ENCODE results near the gene PTRH2. TPM values are rescaled to one million over a fixed set of nuclear protein-coding genes. Genes with fewer than 3 reads are reported as not detected.

The PTRH2 gene
- total RNA-seq, 2 experiments from 2014 or later, result 41.7 to 54.7 TPM

GRCh38 chr17:59722623-59723022 is 15.4 kb upstream of the PTRH2 start:
- peaks cover 21% of the 10 kb centered on the region for H3K4me1 Mint-ChIP-seq
- DNase-seq (no peak), ATAC-seq (no peak)
- no peaks in the 10 kb centered on the region for H3K9me3 Mint-ChIP-seq (ENCODE audit: low read depth)
- H3K27ac Mint-ChIP-seq, result no peak overlapping the region
- H3K36me3 Mint-ChIP-seq (ENCODE audit: low read depth), result peaks cover 10% of the 10 kb centered on the region
- H3K27me3 Mint-ChIP-seq, result no peaks in the 10 kb centered on the region
- ChIA-PET CTCF (interaction anchor here (0.6 to 0.7 kb wide), 2 partner anchors 8 to 193 kb away, joined by 3 read pairs; no protein-coding TSS in a partner anchor), POLR2A (no interaction called here)
- H3K4me3 Mint-ChIP-seq, result no peak overlapping the region
- intact Hi-C loops (cut with DNase I, micrococcal nuclease), result no loop called here

DNA sequence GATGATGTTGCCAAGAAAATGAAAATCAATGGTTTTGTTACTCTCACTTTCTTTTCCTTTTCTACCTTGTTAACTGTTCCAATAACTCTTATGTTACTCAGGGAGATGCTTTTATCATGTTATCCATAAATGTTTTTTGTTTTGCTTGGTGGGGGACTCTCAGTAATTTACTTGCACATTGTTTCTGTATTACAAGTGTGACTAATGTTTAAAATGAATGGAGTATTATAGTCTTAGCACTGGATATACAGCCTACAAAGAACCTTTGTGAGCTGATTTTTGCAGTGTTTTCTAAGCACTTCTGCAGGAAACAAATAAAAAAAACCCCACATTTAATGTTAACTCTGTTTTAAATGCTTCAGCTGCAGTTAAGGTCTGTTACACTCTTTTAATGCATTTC is 12.3 kb upstream of the PTRH2 start:
- ATAC-seq, result no peak
- POLR2A ChIA-PET, result no interaction called here
- no peak for DNase-seq
- peaks cover 36% of the 10 kb centered on the region for H3K4me1 Mint-ChIP-seq
- H3K36me3 Mint-ChIP-seq (ENCODE audit: low read depth), result peaks cover 16% of the 10 kb centered on the region
- peak overlapping the region; percentile 2 for H3K27ac Mint-ChIP-seq
- intact Hi-C loops (cut with DNase I, micrococcal nuclease), result no loop called here
- no peaks in the 10 kb centered on the region for H3K27me3 Mint-ChIP-seq
- CTCF ChIA-PET, result interaction anchor here (1.2 to 1.3 kb wide), 2 partner anchors 14 to 33 kb away, joined by 3 read pairs; no protein-coding TSS in a partner anchor
- H3K9me3 Mint-ChIP-seq (ENCODE audit: low read depth), result no peaks in the 10 kb centered on the region
- H3K4me3 Mint-ChIP-seq, result no peak overlapping the region

- intact Hi-C loops (cut with DNase I, micrococcal nuclease), result no loop called here
- no peak for ATAC-seq
- Mint-ChIP-seq H3K4me1 (peaks cover 42% of the 10 kb centered on the region), H3K4me3 (no peak overlapping the region), H3K27me3 (no peaks in the 10 kb centered on the region), H3K36me3 (ENCODE audit: low read depth) (peaks cover 18% of the 10 kb centered on the region), H3K9me3 (ENCODE audit: low read depth) (no peaks in the 10 kb centered on the region), H3K27ac (peak overlapping the region; percentile 37)
- CTCF ChIA-PET, result interaction anchor here (0.6 kb wide), 1 partner anchor 197 kb away, joined by 3 read pairs; no protein-coding TSS in a partner anchor
- POLR2A ChIA-PET, result no interaction called here
- no peak for DNase-seq
These were observed 9.2 kb upstream of the PTRH2 start for GRCh38 chr17:59716427-59716826.

- DNase-seq (no peak), ATAC-seq (no peak)
- H3K9me3 Mint-ChIP-seq (ENCODE audit: low read depth), result no peaks in the 10 kb centered on the region
- peaks cover 50% of the 10 kb centered on the region for H3K4me1 Mint-ChIP-seq
- no peak overlapping the region for H3K27ac Mint-ChIP-seq
- no peaks in the 10 kb centered on the region for H3K27me3 Mint-ChIP-seq
- ChIA-PET CTCF (no interaction called here), POLR2A (interaction anchor here (0.6 kb wide), 2 partner anchors 11 to 38 kb away, joined by 3 to 6 read pairs; no protein-coding TSS in a partner anchor)
- intact Hi-C loops (cut with DNase I, micrococcal nuclease), result no loop called here
- H3K4me3 Mint-ChIP-seq, result no peak overlapping the region
- peaks cover 20% of the 10 kb centered on the region for H3K36me3 Mint-ChIP-seq (ENCODE audit: low read depth)
These were observed 7.0 kb upstream of the PTRH2 start for GRCh38 chr17:59714255-59714654.

DNA sequence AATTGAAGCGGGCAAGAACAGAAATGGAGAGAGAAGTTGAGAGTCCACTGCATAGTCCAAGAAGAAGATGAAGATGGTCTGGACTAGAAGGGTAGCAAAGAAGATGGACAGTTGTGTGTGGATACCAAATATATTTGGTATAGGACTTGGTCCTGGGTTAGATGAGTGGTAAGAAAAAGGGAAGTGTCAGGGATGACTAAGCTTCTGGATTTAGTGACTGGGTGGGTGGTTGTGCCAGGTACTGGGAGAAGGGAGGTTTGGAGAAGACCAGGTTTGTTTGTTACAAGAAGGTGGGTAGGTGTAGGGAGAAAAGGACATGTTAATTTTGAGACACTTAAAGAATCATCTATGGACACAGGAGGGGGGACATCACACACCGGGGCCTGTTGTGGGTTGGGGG is 5.6 kb upstream of the PTRH2 start:
- H3K4me1 Mint-ChIP-seq, result peaks cover 51% of the 10 kb centered on the region
- POLR2A ChIA-PET, result no interaction called here

GRCh38 chr17:59711936-59712335 is 4.7 kb upstream of the PTRH2 start:
- CTCF ChIA-PET, result interaction anchor here (0.9 to 1.1 kb wide), 2 partner anchors 15 to 223 kb away, joined by 3 to 4 read pairs; no protein-coding TSS in a partner anchor
- POLR2A ChIA-PET, result no interaction called here
- H3K4me1 Mint-ChIP-seq, result peaks cover 51% of the 10 kb centered on the region

More for the DNA sequence above, 5.6 kb upstream of the PTRH2 start:
- Mint-ChIP-seq H3K4me3 (no peak overlapping the region), H3K36me3 (ENCODE audit: low read depth) (peaks cover 13% of the 10 kb centered on the region), H3K27me3 (no peaks in the 10 kb centered on the region), H3K27ac (no peak overlapping the region), H3K9me3 (ENCODE audit: low read depth) (no peaks in the 10 kb centered on the region)
- intact Hi-C loops (cut with DNase I, micrococcal nuclease), result no loop called here
- CTCF ChIA-PET, result no interaction called here
- ATAC-seq (no peak), DNase-seq (no peak)

DNA sequence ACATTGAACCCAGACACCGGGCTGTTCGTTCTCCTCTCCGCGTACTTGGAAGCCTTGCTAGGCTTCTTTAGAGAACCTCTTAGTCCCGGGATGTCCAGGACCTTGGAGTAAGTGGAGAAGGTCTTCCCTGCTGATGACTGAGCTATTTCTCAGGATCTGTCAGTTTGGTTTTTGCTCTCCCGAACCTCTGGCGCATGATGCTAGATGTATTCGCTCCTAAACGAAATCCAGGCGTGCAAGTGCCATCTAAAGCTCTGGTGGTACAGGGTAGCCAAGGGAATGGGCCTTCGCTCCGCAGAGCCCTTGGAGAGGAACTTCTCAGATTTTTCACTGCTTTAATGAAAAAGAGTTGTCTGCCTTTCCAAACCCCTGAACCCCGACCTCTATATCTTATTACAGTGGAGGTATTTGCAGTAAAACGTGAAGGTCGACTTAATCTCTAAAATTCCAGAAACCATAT is 771 bp upstream of the PTRH2 start:
- DNase-seq, result no peak
- CTCF ChIA-PET, result interaction anchor here (0.6 to 3.5 kb wide), 8 partner anchors 8 to 329 kb away, joined by 3 to 15 read pairs (median 4); no protein-coding TSS in a partner anchor
- Mint-ChIP-seq H3K9me3 (ENCODE audit: low read depth) (no peaks in the 10 kb centered on the region), H3K4me3 (peak overlapping the region; percentile 92), H3K27ac (peak overlapping the region; percentile 96), H3K27me3 (no peaks in the 10 kb centered on the region), H3K4me1 (peaks cover 60% of the 10 kb centered on the region), H3K36me3 (ENCODE audit: low read depth) (peaks cover 41% of the 10 kb centered on the region)
- intact Hi-C loops (cut with DNase I, micrococcal nuclease), result loop anchor here (1.0 to 10.0 kb wide), 15 partner anchors 78 to 1373 kb away; partner anchors contain the start of genes CLTC (in 2 of the 2), RPS6KB1 (in 2 of the 2), DHX40 (in 1 of the 2) and HEATR6 (in 1 of the 2)
- POLR2A ChIA-PET, result interaction anchor here (0.7 to 3.1 kb wide), 9 partner anchors 44 to 429 kb away, joined by 3 to 20 read pairs (median 6); partner anchors contain the start of gene DHX40
- ATAC-seq, result no peak

More at GRCh38 chr17:59711936-59712335, 4.7 kb upstream of the PTRH2 start:
- ATAC-seq (no peak), DNase-seq (no peak)
- no peak overlapping the region for H3K27ac Mint-ChIP-seq
- H3K36me3 Mint-ChIP-seq (ENCODE audit: low read depth), result peaks cover 14% of the 10 kb centered on the region
- no peak overlapping the region for H3K4me3 Mint-ChIP-seq
- no peaks in the 10 kb centered on the region for H3K27me3 Mint-ChIP-seq
- H3K9me3 Mint-ChIP-seq (ENCODE audit: low read depth), result no peaks in the 10 kb centered on the region
- intact Hi-C loops (cut with DNase I, micrococcal nuclease), result no loop called here

- no peaks in the 10 kb centered on the region for H3K9me3 Mint-ChIP-seq (ENCODE audit: low read depth)
- H3K36me3 Mint-ChIP-seq (ENCODE audit: low read depth), result peaks cover 79% of the 10 kb centered on the region
- ATAC-seq (no peak), DNase-seq (no peak)
- H3K27me3 Mint-ChIP-seq, result no peaks in the 10 kb centered on the region
- intact Hi-C loops (cut with DNase I, micrococcal nuclease), result loop anchor here (10.0 kb wide), 2 partner anchors 332 to 1368 kb away; no protein-coding TSS in a partner anchor
- H3K4me3 Mint-ChIP-seq, result no peak overlapping the region
- H3K4me1 Mint-ChIP-seq, result peaks cover 83% of the 10 kb centered on the region
- ChIA-PET POLR2A (interaction anchor here (0.6 kb wide), 1 partner anchor 60 kb away, joined by 3 read pairs; no protein-coding TSS in a partner anchor), CTCF (interaction anchor here (0.6 to 2.5 kb wide), 4 partner anchors 14 to 196 kb away, joined by 3 to 9 read pairs (median 3); no protein-coding TSS in a partner anchor)
- H3K27ac Mint-ChIP-seq, result peak overlapping the region; percentile 48
These were observed 4.9 kb downstream of the PTRH2 start for GRCh38 chr17:59702304-59702703.

DNA sequence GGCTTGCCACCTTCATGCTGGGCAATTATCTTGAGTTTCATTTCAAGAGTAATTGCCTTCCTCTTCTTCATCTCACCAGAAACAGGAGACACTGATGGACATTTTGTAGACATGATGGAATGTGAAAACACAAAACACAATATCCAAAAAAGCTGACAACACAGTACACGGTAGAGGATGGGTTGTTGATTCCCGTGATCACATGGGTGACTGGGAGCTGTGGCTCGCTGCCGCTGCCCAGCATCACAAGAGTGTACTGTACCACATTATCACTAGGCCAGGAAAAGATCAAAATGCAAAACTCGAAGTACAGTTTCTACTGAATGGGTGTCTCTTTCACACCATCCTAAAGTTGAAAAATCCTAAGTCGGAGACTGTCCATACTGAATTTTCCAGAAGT is 7.4 kb downstream of the PTRH2 start:
- Mint-ChIP-seq H3K9me3 (ENCODE audit: low read depth) (no peaks in the 10 kb centered on the region), H3K36me3 (ENCODE audit: low read depth) (peaks cover 66% of the 10 kb centered on the region), H3K27me3 (no peaks in the 10 kb centered on the region), H3K4me1 (peaks cover 72% of the 10 kb centered on the region), H3K27ac (peak overlapping the region; percentile 69), H3K4me3 (no peak overlapping the region)
- POLR2A ChIA-PET, result no interaction called here
- CTCF ChIA-PET, result interaction anchor here (0.8 kb wide), 1 partner anchor 9 kb away, joined by 3 read pairs; no protein-coding TSS in a partner anchor
- ATAC-seq (no peak), DNase-seq (no peak)
- intact Hi-C loops (cut with DNase I, micrococcal nuclease), result loop anchor here (10.0 kb wide), 2 partner anchors 335 to 1365 kb away; no protein-coding TSS in a partner anchor

DNA sequence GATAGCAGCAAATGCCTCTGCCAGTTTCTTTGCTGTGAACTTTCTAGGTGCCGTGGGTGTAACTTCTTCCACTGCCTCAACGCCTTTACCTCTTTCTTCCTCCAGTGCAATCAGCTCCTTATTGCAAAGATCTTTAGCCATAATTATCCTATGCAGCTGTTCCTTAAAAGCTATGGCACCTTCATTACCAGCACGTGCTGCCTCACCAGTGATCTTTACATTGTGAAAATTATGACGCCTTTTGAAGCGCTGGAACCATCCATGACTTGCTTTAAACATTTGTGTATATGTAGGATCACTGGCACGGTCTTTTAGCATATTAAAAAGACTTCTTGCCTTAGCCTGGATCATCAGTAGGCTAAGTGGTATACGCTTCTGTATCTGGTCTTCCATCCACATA is 8.0 kb downstream of the PTRH2 start:
- DNase-seq (no peak), ATAC-seq (no peak)
- ChIA-PET POLR2A (no interaction called here), CTCF (interaction anchor here (0.5 kb wide), 1 partner anchor 177 kb away, joined by 3 read pairs; no protein-coding TSS in a partner anchor)
- H3K27ac Mint-ChIP-seq, result no peak overlapping the region
- H3K9me3 Mint-ChIP-seq (ENCODE audit: low read depth), result no peaks in the 10 kb centered on the region
- peaks cover 65% of the 10 kb centered on the region for H3K36me3 Mint-ChIP-seq (ENCODE audit: low read depth)
- H3K27me3 Mint-ChIP-seq, result no peaks in the 10 kb centered on the region
- intact Hi-C loops (cut with DNase I, micrococcal nuclease), result no loop called here
- H3K4me1 Mint-ChIP-seq, result peaks cover 71% of the 10 kb centered on the region
- no peak overlapping the region for H3K4me3 Mint-ChIP-seq

- Mint-ChIP-seq H3K27ac (peak overlapping the region; percentile 66), H3K36me3 (ENCODE audit: low read depth) (peaks cover 66% of the 10 kb centered on the region), H3K4me3 (no peak overlapping the region), H3K4me1 (peaks cover 62% of the 10 kb centered on the region), H3K9me3 (ENCODE audit: low read depth) (no peaks in the 10 kb centered on the region), H3K27me3 (no peaks in the 10 kb centered on the region)
- ChIA-PET CTCF (interaction anchor here (0.8 kb wide), 1 partner anchor 28 kb away, joined by 3 read pairs; no protein-coding TSS in a partner anchor), POLR2A (no interaction called here)
- DNase-seq (no peak), ATAC-seq (no peak)
- intact Hi-C loops (cut with DNase I, micrococcal nuclease), result no loop called here
These were observed 9.1 kb downstream of the PTRH2 start for GRCh38 chr17:59698143-59698542.
